ENCODE data around the gene TSEN34. TPM values are rescaled to one million over a fixed set of nuclear protein-coding genes. Genes with fewer than 3 reads are reported as not detected.
"Not testable (repeated sequence)": the region's sequence is repeated elsewhere in the genome, so short reads cannot be mapped to it uniquely, and the experiment has no call there.

TSEN34 gene
- total and polyA plus RNA-seq, 2 donors: 31.1 to 81.4 TPM

GRCh38 chr19:54169149-54169740 lies 21.9 kb upstream of the TSEN34 start:
- no peak overlapping the region for H3K27ac ChIP-seq (ENCODE audit: low read depth)
- no peaks in the 10 kb centered on the region for H3K4me1 ChIP-seq (ENCODE audit: insufficient read depth)
- WGBS: 85% methylated on average over 21 of the region's 21 CpGs
- DNase-seq (ENCODE audit: extremely low spot score): no peak
- no peak overlapping the region for H3K4me3 ChIP-seq (ENCODE audit: low read depth, low read length)
- H3K36me3 ChIP-seq (ENCODE audit: insufficient read depth): no peaks in the 10 kb centered on the region

- 65% methylated on average over 19 of the region's 23 CpGs for WGBS
- not testable (repeated sequence) for DNase-seq (ENCODE audit: extremely low spot score); H3K4me3 ChIP-seq (ENCODE audit: low read depth, low read length); H3K27ac ChIP-seq (ENCODE audit: low read depth); H3K36me3 ChIP-seq (ENCODE audit: insufficient read depth); H3K4me1 ChIP-seq (ENCODE audit: insufficient read depth)
Observed at GRCh38 chr19:54171736-54172431, 19.2 kb upstream of the TSEN34 start.

- 13% methylated on average over 13 of the region's 13 CpGs for WGBS
- peak within 1 kb of the TSS; percentile 11 for H3K4me3 ChIP-seq (ENCODE audit: low read depth, low read length)
- H3K4me1 ChIP-seq (ENCODE audit: insufficient read depth): no peaks in the 10 kb centered on the region
- no peaks in the 10 kb centered on the region for H3K36me3 ChIP-seq (ENCODE audit: insufficient read depth)
- H3K27ac ChIP-seq (ENCODE audit: low read depth): peak within 1 kb of the TSS; percentile 24
- DNase-seq (ENCODE audit: extremely low spot score): no peak
Observed at GRCh38 chr19:54172471-54173358, 18.4 kb upstream of the TSEN34 start, which contains the start of gene TMC4. Gene TMC4 (minus strand): TSS chr19:54173160. CDS start chr19:54173117, 43 bp downstream.

GRCh38 chr19:54173359-54173699 lies 17.8 kb upstream of the TSEN34 start:
- H3K27ac ChIP-seq (ENCODE audit: low read depth): no peak overlapping the region
- H3K36me3 ChIP-seq (ENCODE audit: insufficient read depth): no peaks in the 10 kb centered on the region
- H3K4me3 ChIP-seq (ENCODE audit: low read depth, low read length): no peak overlapping the region
- 41% methylated on average over 15 of the region's 15 CpGs for WGBS
- DNase-seq (ENCODE audit: extremely low spot score): no peak
- H3K4me1 ChIP-seq (ENCODE audit: insufficient read depth): no peaks in the 10 kb centered on the region

GRCh38 chr19:54173951-54174834 lies 16.9 kb upstream of the TSEN34 start:
- no peak for DNase-seq (ENCODE audit: extremely low spot score)

GRCh38 chr19:54178581-54179261 lies 12.4 kb upstream of the TSEN34 start:
- Histone ChIP-seq H3K36me3 (ENCODE audit: insufficient read depth) (no peaks in the 10 kb centered on the region), H3K27ac (ENCODE audit: low read depth) (no peak overlapping the region), H3K4me1 (ENCODE audit: insufficient read depth) (no peaks in the 10 kb centered on the region), H3K4me3 (ENCODE audit: low read depth, low read length) (no peak overlapping the region)
- DNase-seq (ENCODE audit: extremely low spot score): no peak
- 74% methylated on average over 23 of the region's 23 CpGs for WGBS

More at GRCh38 chr19:54173951-54174834, 16.9 kb upstream of the TSEN34 start:
- WGBS: 70% methylated on average over 25 of the region's 25 CpGs
- no peak overlapping the region for H3K27ac ChIP-seq (ENCODE audit: low read depth)
- H3K4me3 ChIP-seq (ENCODE audit: low read depth, low read length): no peak overlapping the region
- H3K4me1 ChIP-seq (ENCODE audit: insufficient read depth): no peaks in the 10 kb centered on the region
- no peaks in the 10 kb centered on the region for H3K36me3 ChIP-seq (ENCODE audit: insufficient read depth)

- WGBS: 86% methylated on average over 10 of the region's 10 CpGs
- no peak overlapping the region for H3K4me3 ChIP-seq (ENCODE audit: low read depth, low read length)
- no peak overlapping the region for H3K27ac ChIP-seq (ENCODE audit: low read depth)
- no peak for DNase-seq (ENCODE audit: extremely low spot score)
- no peaks in the 10 kb centered on the region for H3K4me1 ChIP-seq (ENCODE audit: insufficient read depth)
- H3K36me3 ChIP-seq (ENCODE audit: insufficient read depth): no peaks in the 10 kb centered on the region
Observed at GRCh38 chr19:54179262-54179852, 11.8 kb upstream of the TSEN34 start.

GRCh38 chr19:54179921-54180461 lies 11.1 kb upstream of the TSEN34 start:
- Histone ChIP-seq H3K27ac (ENCODE audit: low read depth) (no peak overlapping the region), H3K36me3 (ENCODE audit: insufficient read depth) (no peaks in the 10 kb centered on the region), H3K4me1 (ENCODE audit: insufficient read depth) (no peaks in the 10 kb centered on the region), H3K4me3 (ENCODE audit: low read depth, low read length) (no peak overlapping the region)
- DNase-seq (ENCODE audit: extremely low spot score): no peak
- WGBS: 49% methylated on average over 10 of the region's 10 CpGs

GRCh38 chr19:54180691-54181091 lies 10.4 kb upstream of the TSEN34 start:
- no peak for DNase-seq (ENCODE audit: extremely low spot score)
- no peaks in the 10 kb centered on the region for H3K4me1 ChIP-seq (ENCODE audit: insufficient read depth)
- no peak overlapping the region for H3K4me3 ChIP-seq (ENCODE audit: low read depth, low read length)
- no peak overlapping the region for H3K27ac ChIP-seq (ENCODE audit: low read depth)
- H3K36me3 ChIP-seq (ENCODE audit: insufficient read depth): no peaks in the 10 kb centered on the region
- 96% methylated on average over 37 of the region's 37 CpGs for WGBS

GRCh38 chr19:54181894-54182293 lies 9.2 kb upstream of the TSEN34 start:
- not testable (repeated sequence) for H3K4me1 ChIP-seq (ENCODE audit: insufficient read depth); H3K4me3 ChIP-seq (ENCODE audit: low read depth, low read length); H3K36me3 ChIP-seq (ENCODE audit: insufficient read depth); DNase-seq (ENCODE audit: extremely low spot score); H3K27ac ChIP-seq (ENCODE audit: low read depth)
- 81% methylated on average over 3 of the region's 3 CpGs for WGBS

- no peaks in the 10 kb centered on the region for H3K4me1 ChIP-seq (ENCODE audit: insufficient read depth)
- WGBS: 89% methylated on average over 11 of the region's 11 CpGs
- no peak for DNase-seq (ENCODE audit: extremely low spot score)
- no peaks in the 10 kb centered on the region for H3K36me3 ChIP-seq (ENCODE audit: insufficient read depth)
- no peak overlapping the region for H3K27ac ChIP-seq (ENCODE audit: low read depth)
- no peak overlapping the region for H3K4me3 ChIP-seq (ENCODE audit: low read depth, low read length)
Observed at GRCh38 chr19:54183431-54183830, 7.7 kb upstream of the TSEN34 start.

- DNase-seq (ENCODE audit: extremely low spot score): no peak
- no peak overlapping the region for H3K27ac ChIP-seq (ENCODE audit: low read depth)
- WGBS: 82% methylated on average over 8 of the region's 8 CpGs
- no peaks in the 10 kb centered on the region for H3K36me3 ChIP-seq (ENCODE audit: insufficient read depth)
- no peak overlapping the region for H3K4me3 ChIP-seq (ENCODE audit: low read depth, low read length)
- no peaks in the 10 kb centered on the region for H3K4me1 ChIP-seq (ENCODE audit: insufficient read depth)
Observed at GRCh38 chr19:54186351-54186750, 4.8 kb upstream of the TSEN34 start.
